Renal cortical epithelial cell (primary cell): ENCODE data around the gene ARHGAP45. TPM values are rescaled to one million over a fixed set of nuclear protein-coding genes. Genes with fewer than 3 reads are reported as not detected.

ENCODE experiments used
- DNase-seq: peaks from one replicate; pipeline ENCODE4 v3.0.0-alpha.2; 2011; ENCODE audit warnings: low read depth
- total RNA-seq: library from RNA; depleted of rRNA; stranded (reverse); fragments of >200 nt; gene quantifications from 2 replicates; pipeline ENCODE4 v1.2.3, GENCODE V29; 2014

The ARHGAP45 gene
- total RNA-seq, 1 donor from 2014 or later, result 8.3 TPM

DNA sequence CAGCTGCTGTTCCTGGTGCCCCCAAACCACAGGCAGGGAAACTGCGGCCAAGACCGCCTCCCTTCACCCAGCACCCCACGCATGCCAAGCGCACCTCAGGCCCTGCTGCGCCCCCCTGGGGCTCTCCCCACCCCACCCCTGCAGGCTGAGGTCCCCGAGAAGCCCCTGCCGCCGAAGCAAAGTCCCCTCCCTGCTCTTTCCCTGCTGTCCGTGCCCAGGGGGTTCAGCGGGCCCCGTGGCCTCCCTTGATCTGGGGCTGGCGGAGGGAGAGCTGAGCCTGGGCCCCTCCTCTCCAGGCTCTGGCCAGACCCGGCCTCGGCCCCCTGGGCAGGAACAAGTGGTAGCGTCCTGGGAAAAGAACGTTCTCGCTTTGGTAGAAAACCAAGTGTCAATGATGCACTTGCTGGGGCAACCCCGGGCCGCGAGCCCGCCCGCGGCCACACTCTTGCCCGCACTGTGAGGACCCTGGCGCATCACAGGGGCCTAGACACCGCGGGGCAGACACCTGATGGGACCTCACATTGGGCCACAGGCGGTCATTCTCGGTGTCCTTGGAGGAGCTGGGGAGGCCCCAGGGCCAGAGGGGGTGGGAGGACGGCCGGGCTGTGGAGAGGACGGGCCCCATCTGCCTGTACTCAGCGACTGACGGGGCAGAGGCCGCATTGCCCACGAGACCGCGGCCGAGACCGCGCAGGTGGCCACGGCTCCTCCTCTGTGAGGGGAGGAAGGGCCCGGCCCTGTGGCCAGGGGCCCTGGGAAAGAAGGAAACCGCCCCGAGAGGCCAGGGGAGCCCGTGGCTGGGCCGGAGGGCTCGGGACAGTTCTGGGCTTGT is 65.8 kb downstream of the ARHGAP45 start:
- DNase-seq, result no peak

DNA sequence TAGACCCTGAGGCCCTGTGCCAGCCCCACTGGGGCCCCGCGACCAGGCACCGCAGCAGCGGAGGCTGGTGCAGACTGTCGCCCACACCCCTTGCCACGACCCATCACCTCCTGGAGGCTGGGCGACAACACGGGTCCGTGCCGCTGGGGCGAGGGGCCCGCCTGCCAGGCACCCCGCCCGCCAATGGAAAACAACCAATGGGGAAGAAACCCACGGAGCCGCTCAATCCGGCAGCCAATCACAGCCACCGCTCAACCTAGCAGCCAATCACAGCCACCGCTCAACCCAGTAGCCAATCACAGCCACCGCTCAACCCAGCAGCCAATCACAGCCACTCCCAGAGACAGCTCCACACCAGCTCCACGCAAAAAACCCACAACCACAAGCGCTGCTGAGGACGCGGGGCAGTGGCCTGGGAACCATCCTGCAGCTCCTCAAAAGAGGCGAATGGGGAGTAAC is 66.5 kb downstream of the ARHGAP45 start:
- no peak for DNase-seq

DNA sequence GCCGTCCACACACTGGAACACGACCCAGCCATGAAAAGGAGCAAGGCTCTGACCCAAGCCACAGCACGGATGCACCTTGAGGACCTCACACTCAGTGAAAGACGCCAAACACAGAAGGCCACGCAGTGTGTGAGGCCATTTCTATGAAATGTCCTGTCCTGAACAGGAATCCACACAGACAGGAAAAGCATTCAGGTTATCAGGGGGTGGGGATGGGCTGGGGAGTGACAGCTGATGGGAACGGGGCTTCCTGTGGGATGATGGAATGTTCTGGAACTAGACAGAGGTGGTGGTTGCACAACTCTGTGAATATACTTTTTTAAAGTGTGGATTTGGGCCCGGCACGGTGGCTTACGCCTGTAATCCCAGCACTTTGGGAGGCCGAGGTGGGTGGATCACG is 67.5 kb downstream of the ARHGAP45 start:
- DNase-seq, result no peak

DNA sequence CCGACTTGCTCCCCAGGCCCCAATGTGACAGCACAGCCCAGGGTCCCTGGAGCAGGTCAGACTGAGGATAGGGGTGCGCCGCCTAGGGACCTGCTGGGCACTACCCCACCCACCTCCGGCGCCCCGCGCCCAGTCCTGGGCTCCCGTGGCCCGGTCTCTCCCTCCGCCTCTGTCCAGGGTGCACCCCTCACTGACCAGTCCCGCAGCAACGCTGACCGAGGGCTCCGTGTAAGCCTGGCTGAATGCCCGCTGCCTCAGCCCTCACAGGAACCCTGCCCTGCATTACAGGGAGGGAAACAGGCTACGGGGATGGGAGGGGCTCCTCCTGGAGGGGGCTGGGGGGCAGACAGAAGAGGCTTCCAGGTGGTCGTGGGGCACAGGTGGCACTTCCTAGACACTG is 68.5 kb downstream of the ARHGAP45 start:
- no peak for DNase-seq

DNA sequence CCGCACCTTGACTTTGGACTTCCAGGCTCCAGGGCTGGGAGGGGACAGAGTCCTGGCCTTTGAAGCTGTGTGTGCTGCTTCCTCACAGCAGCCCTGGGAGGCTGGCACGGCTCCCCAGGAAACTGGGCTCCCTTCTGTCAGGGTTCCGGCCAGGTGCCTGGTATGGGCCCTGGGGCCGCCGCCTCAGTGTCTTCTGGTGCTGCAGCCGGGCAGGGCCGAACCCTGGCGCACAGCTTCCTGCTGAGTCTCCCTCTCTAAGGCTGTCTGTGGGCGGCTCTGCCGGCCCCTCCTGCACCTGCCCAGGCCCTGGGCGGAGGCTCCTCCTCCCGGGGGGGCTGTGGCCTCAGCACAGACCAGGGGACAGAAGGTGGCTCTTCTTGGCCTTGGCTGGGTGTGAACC is 69.2 kb downstream of the ARHGAP45 start:
- no peak for DNase-seq

Other genes starting within 250 kb of the ARHGAP45 start
- 0.50 and 0.87 TPM in 2 replicates for gene PLPPR3, start 245.2 kb upstream of the ARHGAP45 start, total RNA-seq
- gene AZU1, start 239.3 kb upstream of the ARHGAP45 start, total RNA-seq, result not detected in 2 replicates
- not detected in 2 replicates for gene PRTN3, start 226.2 kb upstream of the ARHGAP45 start, total RNA-seq
- not detected in 2 replicates for gene ELANE, start 214.9 kb upstream of the ARHGAP45 start, total RNA-seq
- 2.1 and 3.1 TPM in 2 replicates for gene CFD, start 207.5 kb upstream of the ARHGAP45 start, total RNA-seq
- 22.6 and 55.4 TPM in 2 replicates for gene MED16, start 174.0 kb upstream of the ARHGAP45 start, total RNA-seq
- gene RNU6-9, start 173.7 kb upstream of the ARHGAP45 start, total RNA-seq, result not detected in 2 replicates
- gene R3HDM4, start 153.9 kb upstream of the ARHGAP45 start, total RNA-seq, result 36.6 and 38.3 TPM in 2 replicates
- gene KISS1R, start 149.8 kb upstream of the ARHGAP45 start, total RNA-seq, result not detected in 2 replicates
- gene ARID3A, start 141.1 kb upstream of the ARHGAP45 start, total RNA-seq, result 9.5 and 18.8 TPM in 2 replicates
- gene WDR18, start 82.8 kb upstream of the ARHGAP45 start, total RNA-seq, result 31.1 and 50.4 TPM in 2 replicates
- gene GRIN3B, start 66.7 kb upstream of the ARHGAP45 start, total RNA-seq, result 2.4 and 3.6 TPM in 2 replicates
- gene TMEM259, start 46.0 kb upstream of the ARHGAP45 start, total RNA-seq, result 63.4 and 114 TPM in 2 replicates
- gene RNU6-2, start 45.6 kb upstream of the ARHGAP45 start, total RNA-seq, result not detected in 2 replicates
- 312 and 501 TPM in 2 replicates for gene CNN2, start 40.6 kb upstream of the ARHGAP45 start, total RNA-seq
- 15.6 and 24.6 TPM in 2 replicates for gene ABCA7, start 27.1 kb upstream of the ARHGAP45 start, total RNA-seq
- gene POLR2E, start 28.2 kb downstream of the ARHGAP45 start, total RNA-seq, result 101 and 168 TPM in 2 replicates
- 205 and 337 TPM in 2 replicates for gene GPX4, start 36.8 kb downstream of the ARHGAP45 start, total RNA-seq
- gene SBNO2, start 107.1 kb downstream of the ARHGAP45 start, total RNA-seq, result 40.5 and 113 TPM in 2 replicates
- 113 and 140 TPM in 2 replicates for gene STK11, start 138.6 kb downstream of the ARHGAP45 start, total RNA-seq
- gene CBARP, start 170.8 kb downstream of the ARHGAP45 start, total RNA-seq, result 0.87 and 4.3 TPM in 2 replicates
- gene ATP5F1D, start 174.6 kb downstream of the ARHGAP45 start, total RNA-seq, result 29.0 and 29.2 TPM in 2 replicates
- 12.2 and 44.9 TPM in 2 replicates for gene MIDN, start 181.4 kb downstream of the ARHGAP45 start, total RNA-seq
- gene CIRBP, start 202.2 kb downstream of the ARHGAP45 start, total RNA-seq, result 174 and 314 TPM in 2 replicates
- gene FAM174C, start 208.4 kb downstream of the ARHGAP45 start, total RNA-seq, result 13.9 and 21.5 TPM in 2 replicates
- gene EFNA2, start 218.7 kb downstream of the ARHGAP45 start, total RNA-seq, result 0.10 TPM in 1 of 2 replicates, not detected in the other